IMR-90 (cell line): ENCODE results near the gene ARHGEF2. TPM values are rescaled to one million over a fixed set of nuclear protein-coding genes. Genes with fewer than 3 reads are reported as not detected.

Source experiments
- ATAC-seq: fragments of 200-7000 bp; cut with Tn5 transposase; 2 replicates; pipeline ENCODE4 v1.9.1; 2020; ENCODE audit warnings: low read depth, mild to moderate bottlenecking, moderate library complexity
- BruUV-seq: library from RNA; stranded (reverse); fragments of 400-500 nt; replicated peaks from 2 replicates; lab custom pipeline; 2021; lab: Mats Ljungman, UMichigan
- CTCF ChIA-PET: fragments of 300-600 bp; formaldehyde crosslinking; extraction: SDS; loops from one replicate; lab custom pipeline; 2021; ENCODE audit warnings: antibody characterized with exemption; lab: Yijun Ruan, JAX
- POLR2A ChIA-PET: fragments of 300-600 bp; sonication (Branson Sonifier 250); formaldehyde crosslinking; loops from one replicate; lab custom pipeline; 2022; ENCODE audit warnings: antibody characterized with exemption; ENCODE audit not compliant: unreplicated experiment; lab: Charles Lee
- DNase-seq: peaks from one replicate; pipeline ENCODE4 v3.0.0; 2013
- H2AFZ ChIP-seq: replicated peaks from 2 replicates; pipeline ENCODE3; 2013; ENCODE audit warnings: low read length, mild to moderate bottlenecking; ENCODE audit not compliant: poor library complexity
- H2AK5ac ChIP-seq: 2 replicates; pipeline ENCODE4 v1.6.1; 2013; ENCODE audit warnings: low read depth, low read length, inconsistent platforms
- H2AK9ac ChIP-seq: replicated peaks from 2 replicates; pipeline ENCODE3; 2013; ENCODE audit warnings: mild to moderate bottlenecking, low read depth, low read length, moderate library complexity; ENCODE audit not compliant: poor library complexity
- H2BK120ac ChIP-seq: 2 replicates; pipeline ENCODE4 v1.6.1; 2013; ENCODE audit warnings: low read depth, low read length, inconsistent platforms
- H2BK15ac ChIP-seq: 3 replicates; pipeline ENCODE4 v1.6.1; 2013; ENCODE audit warnings: low read depth, low read length, inconsistent platforms
- H2BK20ac ChIP-seq: 2 replicates; pipeline ENCODE4 v1.6.1; 2013; ENCODE audit warnings: low read depth, mild to moderate bottlenecking, inconsistent platforms, low read length, moderate library complexity
- H2BK5ac ChIP-seq: 2 replicates; pipeline ENCODE4 v1.6.1; 2013; ENCODE audit warnings: mild to moderate bottlenecking, low read depth, low read length, inconsistent platforms; ENCODE audit not compliant: poor library complexity, severe bottlenecking
- H3K14ac ChIP-seq: replicated peaks from 2 replicates; pipeline ENCODE4 v1.6.1; 2013; ENCODE audit warnings: low read depth, low read length, inconsistent platforms
- H3K18ac ChIP-seq: 2 replicates; pipeline ENCODE4 v1.6.1; 2013; ENCODE audit warnings: low read depth, low read length, control low read depth
- H3K23ac ChIP-seq: 2 replicates; pipeline ENCODE4 v1.6.1; 2013; ENCODE audit warnings: low read depth, low read length, inconsistent platforms
- H3K27ac ChIP-seq: 2 replicates; pipeline ENCODE4 v1.5.1; 2013; ENCODE audit warnings: mild to moderate bottlenecking, control low read depth, low read length; ENCODE audit not compliant: insufficient read depth
- H3K27me3 ChIP-seq: 2 replicates; pipeline ENCODE4 v1.6.1; 2013; ENCODE audit warnings: low read length; ENCODE audit not compliant: control insufficient read depth, insufficient read depth
- H3K36me3 ChIP-seq: 2 replicates; pipeline ENCODE4 v1.6.1; 2013; ENCODE audit warnings: low read length, mixed read lengths; ENCODE audit not compliant: control insufficient read depth, insufficient read depth
- H3K4ac ChIP-seq: 2 replicates; pipeline ENCODE4 v1.6.1; 2013; ENCODE audit warnings: low read depth, low read length, inconsistent platforms
- H3K4me1 ChIP-seq: 2 replicates; pipeline ENCODE4 v1.6.1; 2013; ENCODE audit warnings: low read length, mixed read lengths; ENCODE audit not compliant: control insufficient read depth, insufficient read depth
- H3K4me2 ChIP-seq: 2 replicates; pipeline ENCODE4 v1.6.1; 2013; ENCODE audit warnings: low read depth, mild to moderate bottlenecking, control low read depth, low read length, moderate library complexity
- H3K4me3 ChIP-seq: 2 replicates; pipeline ENCODE4 v1.5.1; 2013; ENCODE audit warnings: low read depth, mild to moderate bottlenecking, control low read depth, low read length, moderate library complexity; ENCODE audit not compliant: insufficient read depth
- H3K56ac ChIP-seq: 2 replicates; pipeline ENCODE4 v1.6.1; 2013; ENCODE audit warnings: low read length, inconsistent platforms; ENCODE audit not compliant: insufficient read depth; ENCODE audit errors: extremely low read depth
- H3K79me1 ChIP-seq, 2 experiments: 2 replicates each; pipeline ENCODE4 v1.6.1; 2013; ENCODE audit warnings: low read length in 2 of 2, inconsistent platforms in 1 of 2, low read depth in 1 of 2
- H3K9ac ChIP-seq: 2 replicates; pipeline ENCODE4 v1.6.1; 2013; ENCODE audit warnings: low read depth, low read length, control low read depth
- H3K9me1 ChIP-seq: 2 replicates; pipeline ENCODE4 v1.6.1; 2013; ENCODE audit warnings: low read length, inconsistent platforms; ENCODE audit not compliant: insufficient read depth
- H3K9me3 ChIP-seq: 2 replicates; pipeline ENCODE4 v1.6.1; 2013; ENCODE audit warnings: low read length; ENCODE audit not compliant: control insufficient read depth, insufficient read depth
- H4K20me1 ChIP-seq: 2 replicates; pipeline ENCODE4 v1.6.1; 2013; ENCODE audit warnings: low read length, inconsistent platforms; ENCODE audit not compliant: insufficient read depth
- H4K5ac ChIP-seq: 2 replicates; pipeline ENCODE4 v1.6.1; 2013; ENCODE audit warnings: mild to moderate bottlenecking, low read depth, low read length, control low read depth
- H4K8ac ChIP-seq, 2 experiments: 2 replicates each; pipeline ENCODE4 v1.6.1; 2013; ENCODE audit warnings: low read depth in 2 of 2, low read length in 2 of 2, control low read depth in 1 of 2, inconsistent platforms in 1 of 2
- H4K91ac ChIP-seq: 2 replicates; pipeline ENCODE4 v1.6.1; 2013; ENCODE audit warnings: low read depth, low read length, inconsistent platforms; ENCODE audit not compliant: insufficient read depth
- FOS ChIP-seq: fragments of 150-350 bp; IDR thresholded peaks from 2 replicates; pipeline ENCODE4 v1.6.1; 2016; ENCODE audit warnings: low read depth, low read length
- WGBS, 2 experiments: methylation state at CpG; one replicate each; pipeline versions ENCODE4 v1.1.5 to v1.1.7; 2013; ENCODE audit warnings: missing lambda C conversion rate in 2 of 2; ENCODE audit not compliant: insufficient read length in 1 of 2; ENCODE audit errors: extremely low coverage in 2 of 2; 5-methylcytosine and 5-hydroxymethylcytosine counted together
- dilution Hi-C: fragments of 300-500 bp; cut with HindIII; formaldehyde crosslinking; loops from one replicate; pipeline ENCODE4 v1.14.3; 2018; ENCODE audit warnings: low sequenced_read_pairs; ENCODE audit not compliant: unreplicated experiment
- in situ Hi-C: fragments of 300-500 bp; cut with MboI; formaldehyde crosslinking; loops from 3 replicates; pipeline ENCODE4 v1.14.3; 2019; ENCODE audit warnings: low sequenced_read_pairs, inconsistent platforms, mixed read lengths
- intact Hi-C: fragments of 100-400 bp; cut with micrococcal nuclease; formaldehyde crosslinking; loops from 2 replicates; pipeline ENCODE4 v1.10.0; 2022
- polyA plus RNA-seq, 3 experiments: library from polyadenylated mRNA; depleted of rRNA; stranded (reverse); fragments of >200 nt; gene quantifications; 2 replicates each; pipeline ENCODE4 v1.2.3, GENCODE V29; 2012; ENCODE audit warnings: low replicate concordance in 1 of 3
- total RNA-seq: library from RNA; depleted of rRNA; stranded (reverse); fragments of >200 nt; gene quantifications from 2 replicates; pipeline ENCODE4 v1.2.3, GENCODE V29; 2012
- TF ChIP-seq, protein P1 (sequence below): fragments of 150-350 bp; IDR thresholded peaks from 2 replicates; pipeline ENCODE4 v1.6.1; 2017; ENCODE audit warnings: mild to moderate bottlenecking, antibody characterized with exemption, low read length, low read depth
- TF ChIP-seq, protein P2 (sequence below): conservative IDR thresholded peaks from 2 replicates; pipeline ENCODE4 v1.5.1; 2012; ENCODE audit warnings: mild to moderate bottlenecking, low read depth, low read length, improper control_type of control experiment

Gene ARHGEF2
- total and polyA plus RNA-seq, 2 of the 4 experiments (the other 2 are of a cell fraction): 91.8 to 117 TPM

DNA sequence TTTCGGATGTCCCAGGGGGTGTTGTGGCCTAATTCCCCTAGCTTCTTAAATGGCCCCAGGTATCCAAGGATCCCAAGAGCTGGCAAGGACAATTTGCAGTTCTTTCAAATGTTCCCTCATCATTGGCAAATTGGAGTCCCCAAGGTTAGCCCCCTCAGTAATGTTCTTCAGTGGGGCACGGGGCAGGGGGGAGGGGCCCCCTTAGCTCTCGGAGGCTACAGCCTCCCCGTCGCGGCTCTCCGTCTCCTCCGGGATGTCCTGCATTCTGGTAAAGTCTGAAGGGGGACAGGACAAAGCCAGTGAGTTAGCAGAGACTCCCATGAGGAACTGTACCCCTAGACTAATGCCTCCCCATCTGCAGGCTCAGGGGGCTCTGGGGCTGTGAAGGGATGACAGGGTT lies 30.6 kb downstream of the ARHGEF2 start:
- POLR2A ChIA-PET: no interaction called here

More for the DNA sequence above, 30.6 kb downstream of the ARHGEF2 start:
- Histone ChIP-seq H3K27me3 (no peaks in the 10 kb centered on the region), H2AK9ac (no peak overlapping the region), H2BK20ac (no peak overlapping the region), H3K4me2 (no peak overlapping the region), H2AFZ (no peak overlapping the region), H3K4me3 (no peak overlapping the region), H2BK15ac (no peak overlapping the region), H3K14ac (no peak overlapping the region), H4K8ac (no peak overlapping the region), H3K27ac (no peak overlapping the region), H3K4me1 (peaks cover 1% of the 10 kb centered on the region; the same call in 1 of the 2 replicates), H3K18ac (no peak overlapping the region), H4K91ac (no peak overlapping the region), H3K9ac (no peak overlapping the region), H3K4ac (no peak overlapping the region), H4K5ac (no peak overlapping the region), H3K23ac (no peak overlapping the region), H2BK120ac (no peak overlapping the region), H4K20me1 (peaks cover 42% of the 10 kb centered on the region; the same call in 1 of the 2 replicates), H3K9me3 (no peaks in the 10 kb centered on the region), H3K56ac (no peak overlapping the region), H3K36me3 (peaks cover 66% of the 10 kb centered on the region), H2AK5ac (no peak overlapping the region), H2BK5ac (no peak overlapping the region), H3K9me1 (peaks cover 11% of the 10 kb centered on the region; the same call in 1 of the 2 replicates), H3K79me1 (peaks cover 18 to 43% of the 10 kb centered on the region in 2 experiments)
- in situ Hi-C loops (no loop called here), intact Hi-C loops (no loop called here), dilution Hi-C loops (no loop called here)
- TF ChIP-seq, protein P1, sequence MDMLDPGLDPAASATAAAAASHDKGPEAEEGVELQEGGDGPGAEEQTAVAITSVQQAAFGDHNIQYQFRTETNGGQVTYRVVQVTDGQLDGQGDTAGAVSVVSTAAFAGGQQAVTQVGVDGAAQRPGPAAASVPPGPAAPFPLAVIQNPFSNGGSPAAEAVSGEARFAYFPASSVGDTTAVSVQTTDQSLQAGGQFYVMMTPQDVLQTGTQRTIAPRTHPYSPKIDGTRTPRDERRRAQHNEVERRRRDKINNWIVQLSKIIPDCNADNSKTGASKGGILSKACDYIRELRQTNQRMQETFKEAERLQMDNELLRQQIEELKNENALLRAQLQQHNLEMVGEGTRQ: no peak
- TF ChIP-seq, protein P2, sequence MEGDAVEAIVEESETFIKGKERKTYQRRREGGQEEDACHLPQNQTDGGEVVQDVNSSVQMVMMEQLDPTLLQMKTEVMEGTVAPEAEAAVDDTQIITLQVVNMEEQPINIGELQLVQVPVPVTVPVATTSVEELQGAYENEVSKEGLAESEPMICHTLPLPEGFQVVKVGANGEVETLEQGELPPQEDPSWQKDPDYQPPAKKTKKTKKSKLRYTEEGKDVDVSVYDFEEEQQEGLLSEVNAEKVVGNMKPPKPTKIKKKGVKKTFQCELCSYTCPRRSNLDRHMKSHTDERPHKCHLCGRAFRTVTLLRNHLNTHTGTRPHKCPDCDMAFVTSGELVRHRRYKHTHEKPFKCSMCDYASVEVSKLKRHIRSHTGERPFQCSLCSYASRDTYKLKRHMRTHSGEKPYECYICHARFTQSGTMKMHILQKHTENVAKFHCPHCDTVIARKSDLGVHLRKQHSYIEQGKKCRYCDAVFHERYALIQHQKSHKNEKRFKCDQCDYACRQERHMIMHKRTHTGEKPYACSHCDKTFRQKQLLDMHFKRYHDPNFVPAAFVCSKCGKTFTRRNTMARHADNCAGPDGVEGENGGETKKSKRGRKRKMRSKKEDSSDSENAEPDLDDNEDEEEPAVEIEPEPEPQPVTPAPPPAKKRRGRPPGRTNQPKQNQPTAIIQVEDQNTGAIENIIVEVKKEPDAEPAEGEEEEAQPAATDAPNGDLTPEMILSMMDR: no peak
- TF ChIP-seq FOS: no peak
- CTCF ChIA-PET: interaction anchor here (0.6 kb wide), 1 partner anchor 9 kb away, joined by 3 read pairs; no protein-coding TSS in a partner anchor
- no TSS peak for BruUV-seq
- no peak for ATAC-seq
- no peak for DNase-seq
- WGBS, 2 experiments: no CpG with 5 or more reads among the region's 8 CpGs
